Mucosa of stomach (tissue), 1 donor: Measurements from ENCODE around the gene BABAM2.

ENCODE experiments used
- H3K27me3 ChIP-seq: one replicate; pipeline ENCODE4 v1.7.0; 2013; ENCODE audit warnings: mild to moderate bottlenecking, low read length; ENCODE audit not compliant: control insufficient read depth, insufficient read depth
- H3K36me3 ChIP-seq: one replicate; pipeline ENCODE4 v1.7.0; 2013; ENCODE audit warnings: low read length; ENCODE audit not compliant: control insufficient read depth, insufficient read depth
- H3K4me1 ChIP-seq: one replicate; pipeline ENCODE4 v1.7.0; 2013; ENCODE audit warnings: mild to moderate bottlenecking, low read length; ENCODE audit not compliant: control insufficient read depth, insufficient read depth
- H3K4me3 ChIP-seq: one replicate; pipeline ENCODE4 v1.7.0; 2013; ENCODE audit warnings: low read length
- H3K9ac ChIP-seq: one replicate; pipeline ENCODE4 v1.7.0; 2013; ENCODE audit warnings: mild to moderate bottlenecking, low read length, moderate library complexity
- H3K9me3 ChIP-seq: one replicate; pipeline ENCODE4 v1.7.0; 2013; ENCODE audit warnings: mild to moderate bottlenecking, low read length, moderate library complexity; ENCODE audit not compliant: control insufficient read depth
- donor health status: Pancreatic carcinoma.

BABAM2 gene

DNA sequence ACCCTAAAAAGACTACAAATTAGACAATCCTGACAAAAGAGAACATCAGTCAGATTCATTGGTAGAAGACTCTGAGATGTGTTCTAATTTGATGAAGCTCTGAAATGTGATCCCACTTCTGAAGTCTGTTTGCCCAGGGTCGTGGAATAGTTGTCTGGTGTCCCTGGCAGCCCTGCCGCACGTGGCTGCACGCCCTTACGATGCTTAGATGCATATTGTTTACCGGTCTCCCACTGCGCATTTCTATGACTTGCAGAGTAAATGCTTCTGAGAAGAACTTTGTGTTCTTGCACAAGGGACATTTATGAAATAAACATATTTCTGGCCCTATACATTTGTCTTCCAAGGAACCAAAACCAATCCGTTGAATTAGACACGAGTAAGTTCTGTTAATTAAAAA is 243.2 kb downstream of the BABAM2 start:
- Histone ChIP-seq H3K9ac (no peak overlapping the region), H3K36me3 (no peaks in the 10 kb centered on the region), H3K4me3 (no peak overlapping the region), H3K4me1 (peaks cover 9% of the 10 kb centered on the region), H3K9me3 (no peaks in the 10 kb centered on the region), H3K27me3 (no peaks in the 10 kb centered on the region)

DNA sequence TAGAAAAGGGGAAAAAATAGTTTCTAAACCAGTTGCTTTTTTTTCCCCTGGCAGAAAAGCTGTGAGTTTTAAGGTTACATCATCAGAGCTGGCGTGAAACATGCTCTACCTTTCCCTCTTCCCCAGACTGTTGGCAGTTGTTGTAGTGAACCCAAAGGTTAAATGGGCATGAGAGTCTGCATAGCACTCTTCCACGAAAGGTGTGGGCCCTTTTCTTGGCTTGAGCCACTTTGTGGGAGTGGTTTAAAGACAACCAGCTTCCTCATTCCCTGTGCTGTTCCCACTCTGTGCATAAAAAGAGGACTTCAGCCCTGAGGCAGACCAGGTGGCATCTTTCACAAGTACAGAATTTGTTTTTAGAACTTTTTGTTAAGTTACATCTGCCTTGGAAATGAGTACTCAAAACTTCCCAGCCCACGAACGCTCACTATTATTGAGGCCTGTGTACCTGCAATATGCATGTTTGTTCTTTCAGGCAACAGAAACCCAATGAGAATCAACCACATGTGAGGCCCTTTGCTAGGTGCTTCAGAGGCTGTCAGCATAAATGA is 243.8 kb downstream of the BABAM2 start:
- no peak overlapping the region for H3K4me3 ChIP-seq
- H3K27me3 ChIP-seq, result no peaks in the 10 kb centered on the region
- H3K4me1 ChIP-seq, result peaks cover 9% of the 10 kb centered on the region
- H3K9ac ChIP-seq, result no peak overlapping the region
- H3K36me3 ChIP-seq, result no peaks in the 10 kb centered on the region
- H3K9me3 ChIP-seq, result no peaks in the 10 kb centered on the region

- H3K4me3 ChIP-seq, result no peak overlapping the region
- H3K36me3 ChIP-seq, result no peaks in the 10 kb centered on the region
- H3K9me3 ChIP-seq, result no peaks in the 10 kb centered on the region
- no peak overlapping the region for H3K9ac ChIP-seq
- H3K4me1 ChIP-seq, result peaks cover 9% of the 10 kb centered on the region
- H3K27me3 ChIP-seq, result no peaks in the 10 kb centered on the region
These were observed 244.3 kb downstream of the BABAM2 start for GRCh38 chr2:28134857-28135256.

GRCh38 chr2:28135324-28135723 is 244.8 kb downstream of the BABAM2 start:
- Histone ChIP-seq H3K4me1 (peaks cover 9% of the 10 kb centered on the region), H3K4me3 (no peak overlapping the region)

GRCh38 chr2:28135799-28136198 is 245.3 kb downstream of the BABAM2 start:
- Histone ChIP-seq H3K9ac (no peak overlapping the region), H3K27me3 (no peaks in the 10 kb centered on the region), H3K9me3 (no peaks in the 10 kb centered on the region), H3K4me1 (peaks cover 9% of the 10 kb centered on the region), H3K36me3 (no peaks in the 10 kb centered on the region), H3K4me3 (no peak overlapping the region)

More at GRCh38 chr2:28135324-28135723, 244.8 kb downstream of the BABAM2 start:
- Histone ChIP-seq H3K27me3 (no peaks in the 10 kb centered on the region), H3K36me3 (no peaks in the 10 kb centered on the region), H3K9me3 (no peaks in the 10 kb centered on the region), H3K9ac (no peak overlapping the region)

DNA sequence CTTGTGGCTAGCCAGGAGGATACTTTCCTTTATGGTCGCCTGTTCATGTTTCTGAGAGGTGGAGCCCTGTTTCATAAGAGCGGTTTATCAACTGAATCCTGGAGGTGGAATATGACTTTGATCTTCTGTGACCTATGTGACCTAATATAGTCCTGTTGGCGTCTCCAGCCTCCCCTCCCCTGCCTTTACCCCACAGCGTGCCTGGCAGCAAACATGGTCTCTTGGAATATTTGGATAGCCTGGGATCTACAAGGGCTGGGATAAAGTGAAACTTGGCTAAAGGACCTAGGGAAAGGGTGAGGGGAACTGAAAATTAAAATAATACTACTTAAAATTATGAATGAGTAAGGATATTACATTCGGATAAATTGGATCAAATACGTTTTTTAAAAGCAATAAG is 246.0 kb downstream of the BABAM2 start:
- Histone ChIP-seq H3K4me3 (no peak overlapping the region), H3K36me3 (no peaks in the 10 kb centered on the region), H3K27me3 (no peaks in the 10 kb centered on the region), H3K4me1 (peaks cover 9% of the 10 kb centered on the region), H3K9ac (no peak overlapping the region), H3K9me3 (no peaks in the 10 kb centered on the region)

DNA sequence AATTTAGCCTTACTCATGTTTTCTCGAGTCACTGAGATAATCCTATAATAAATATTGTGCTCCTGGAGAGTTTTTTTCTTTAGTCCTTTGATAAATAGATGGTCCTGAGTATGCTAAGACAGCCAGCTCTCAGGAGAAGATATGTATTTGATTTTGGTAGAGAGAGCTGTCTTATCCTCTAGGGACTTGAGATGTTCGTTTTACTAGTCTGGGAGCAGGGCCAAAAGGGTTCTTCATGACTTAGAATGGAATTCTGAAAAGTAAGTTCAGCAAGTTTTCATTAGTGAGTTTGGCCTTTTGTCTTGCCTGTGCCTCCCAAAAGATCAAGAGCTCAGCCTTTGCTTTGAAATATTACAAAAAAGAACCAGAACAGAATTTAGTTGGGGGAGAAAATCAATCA is 246.7 kb downstream of the BABAM2 start:
- no peak overlapping the region for H3K9ac ChIP-seq
- H3K4me3 ChIP-seq, result no peak overlapping the region
- no peaks in the 10 kb centered on the region for H3K9me3 ChIP-seq
- H3K36me3 ChIP-seq, result no peaks in the 10 kb centered on the region
- peaks cover 9% of the 10 kb centered on the region for H3K4me1 ChIP-seq
- no peaks in the 10 kb centered on the region for H3K27me3 ChIP-seq

DNA sequence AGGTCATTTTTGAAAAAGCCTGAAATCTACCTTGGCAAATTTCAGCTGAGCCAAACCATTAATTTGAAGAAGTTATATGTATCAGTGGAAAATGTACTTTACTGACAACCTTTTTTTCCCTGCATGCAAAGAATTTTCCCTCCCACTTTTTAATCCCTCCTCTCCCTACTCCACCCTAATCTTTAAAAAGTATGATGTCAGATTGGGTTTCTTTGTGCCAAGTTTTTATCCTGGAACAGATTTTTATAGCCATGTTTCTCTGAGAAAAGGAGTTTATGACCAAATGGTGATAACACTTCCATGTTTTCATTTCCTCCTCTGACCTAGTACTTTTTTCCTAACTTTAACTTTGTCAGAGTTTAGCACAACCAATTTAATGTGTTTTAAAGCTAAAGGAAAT is 251.9 kb downstream of the BABAM2 start:
- H3K9me3 ChIP-seq, result no peaks in the 10 kb centered on the region
- H3K4me1 ChIP-seq, result no peaks in the 10 kb centered on the region
- no peaks in the 10 kb centered on the region for H3K36me3 ChIP-seq
- no peak overlapping the region for H3K4me3 ChIP-seq
- H3K27me3 ChIP-seq, result no peaks in the 10 kb centered on the region
- no peak overlapping the region for H3K9ac ChIP-seq

DNA sequence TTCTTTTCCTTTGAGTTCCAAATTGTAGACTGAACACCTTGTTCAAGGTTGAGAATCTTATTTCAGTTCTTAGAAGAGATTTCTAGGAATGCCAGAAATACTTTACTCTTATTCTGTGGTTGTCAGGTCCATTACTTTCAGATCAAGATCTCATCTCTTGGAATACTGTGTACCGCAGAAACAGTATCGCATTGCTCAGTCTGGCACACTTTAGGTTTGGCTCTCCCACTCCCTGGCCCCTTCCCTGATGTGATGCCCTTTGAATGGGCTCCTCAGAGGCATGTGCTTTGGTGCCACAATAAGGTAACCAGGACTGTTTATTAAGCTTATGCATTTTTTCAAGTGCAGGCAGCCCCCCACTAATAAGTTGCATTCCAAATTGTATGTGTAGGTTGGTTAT is 257.5 kb downstream of the BABAM2 start:
- Histone ChIP-seq H3K4me3 (no peak overlapping the region), H3K27me3 (no peaks in the 10 kb centered on the region), H3K4me1 (no peaks in the 10 kb centered on the region), H3K9me3 (no peaks in the 10 kb centered on the region), H3K9ac (no peak overlapping the region), H3K36me3 (no peaks in the 10 kb centered on the region)

GRCh38 chr2:28148566-28148965 is 258.0 kb downstream of the BABAM2 start:
- Histone ChIP-seq H3K36me3 (no peaks in the 10 kb centered on the region), H3K9ac (no peak overlapping the region), H3K9me3 (no peaks in the 10 kb centered on the region)

DNA sequence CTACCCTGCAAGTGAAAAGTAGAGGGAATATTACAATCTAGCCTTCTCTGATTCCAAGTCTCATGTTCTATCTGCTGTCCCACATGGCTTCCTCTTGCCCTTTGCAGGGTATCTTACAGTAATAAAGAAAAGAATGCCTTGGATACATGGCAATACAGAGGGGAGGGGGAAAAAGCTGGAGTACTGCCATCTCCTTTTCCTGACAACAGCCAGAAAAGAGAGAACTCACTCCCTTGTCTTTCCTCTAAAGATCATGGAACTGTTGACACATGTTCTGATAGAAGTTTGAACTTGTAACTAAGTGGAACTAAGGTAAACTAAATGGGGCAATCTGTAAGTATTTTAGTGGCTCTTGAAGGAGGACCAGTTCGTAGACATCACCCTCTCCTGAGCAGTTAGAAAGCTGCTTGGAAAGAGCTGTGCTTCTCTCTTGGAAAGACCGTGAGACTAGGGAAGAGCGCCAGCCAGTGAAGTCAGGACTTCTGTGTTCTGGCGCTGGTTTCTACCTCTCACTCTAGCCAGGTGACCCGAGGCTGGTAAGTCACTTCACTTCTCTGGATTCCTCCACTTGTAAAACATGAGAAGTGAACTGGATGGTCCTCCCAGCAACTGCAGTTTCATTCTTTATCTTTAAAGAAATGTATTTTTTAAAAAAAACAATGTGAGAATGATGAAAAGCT is 259.8 kb downstream of the BABAM2 start:
- Histone ChIP-seq H3K4me1 (peaks cover 8% of the 10 kb centered on the region), H3K9ac (no peak overlapping the region), H3K36me3 (no peaks in the 10 kb centered on the region), H3K4me3 (no peak overlapping the region), H3K9me3 (no peaks in the 10 kb centered on the region), H3K27me3 (no peaks in the 10 kb centered on the region)

More at GRCh38 chr2:28148566-28148965, 258.0 kb downstream of the BABAM2 start:
- H3K4me1 ChIP-seq, result no peaks in the 10 kb centered on the region
- no peak overlapping the region for H3K4me3 ChIP-seq
- H3K27me3 ChIP-seq, result no peaks in the 10 kb centered on the region

- Histone ChIP-seq H3K9me3 (peaks cover 4% of the 10 kb centered on the region), H3K36me3 (no peaks in the 10 kb centered on the region), H3K27me3 (no peaks in the 10 kb centered on the region), H3K9ac (no peak overlapping the region), H3K4me3 (no peak overlapping the region), H3K4me1 (peaks cover 8% of the 10 kb centered on the region)
These were observed 260.5 kb downstream of the BABAM2 start for GRCh38 chr2:28150994-28151393.
